ENCODE measurements around the gene RPAIN. TPM values are rescaled to one million over a fixed set of nuclear protein-coding genes. Genes with fewer than 3 reads are reported as not detected.

Gene RPAIN
- total and polyA plus RNA-seq, 2 of the 8 experiments (the other 6 are each of a cell fraction or from before 2014, with no cell fraction given): 54.5 to 57.7 TPM

DNA sequence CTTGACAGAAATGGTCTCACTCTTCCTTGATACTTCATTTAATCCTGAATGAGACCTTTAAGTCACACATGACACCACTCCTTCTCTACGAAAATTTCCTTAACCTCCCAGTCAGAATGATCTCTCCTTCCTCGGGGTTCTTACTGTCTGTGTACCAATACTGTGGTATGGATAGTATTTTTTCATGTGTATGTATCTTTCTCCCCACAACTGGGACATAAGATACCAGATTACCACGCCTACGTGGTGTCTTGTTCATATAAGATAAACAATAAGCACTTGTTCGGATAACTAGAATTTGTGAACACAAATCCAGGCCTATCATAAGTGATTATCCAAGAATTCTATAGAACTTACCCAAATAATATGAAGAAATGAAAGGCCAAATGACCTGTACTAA, 11.8 kb upstream of the RPAIN start:
- Histone ChIP-seq H2AFZ (ENCODE audit: low read length) (no peak overlapping the region), H3K4me1 (replicated peaks in 1 of 4; ENCODE audit: control insufficient read depth in 3 of 4, insufficient read depth in 4 of 4, low read length in 3 of 4) (no peaks in the 10 kb centered on the region), H4K20me1 (replicated peaks in 1 of 2; ENCODE audit: control insufficient read depth in 1 of 2, insufficient read depth in 2 of 2, low read length in 2 of 2) (peaks cover 2 to 8% of the 10 kb centered on the region in 2 experiments), H2AK5ac (ENCODE audit: low read depth, low read length) (no peak overlapping the region), H2BK5ac (ENCODE audit: low read depth, low read length) (no peak overlapping the region), H4K8ac (ENCODE audit: extremely low read depth, insufficient read depth, low read length) (no peak overlapping the region), H4K91ac (replicated peaks; ENCODE audit: insufficient read length, low read length) (no peak overlapping the region), H3K36me3 (ENCODE audit: control insufficient read depth in 2 of 4, insufficient read depth in 4 of 4, low read length in 3 of 4) (peaks cover 44 to 95% (median 80%) of the 10 kb centered on the region in 4 experiments), H2BK20ac (ENCODE audit: low read length) (no peak overlapping the region), H2BK12ac (ENCODE audit: low read depth, low read length) (no peak overlapping the region), H3K79me2 (ENCODE audit: control insufficient read depth in 1 of 2, insufficient read depth in 2 of 2, low read length in 2 of 2) (peaks cover 0 to 8% of the 10 kb centered on the region in 2 experiments; a peak in 2 of 4 replicates), H2BK120ac (replicated peaks; ENCODE audit: low read depth, low read length) (no peak overlapping the region), H3K56ac (replicated peaks; ENCODE audit: insufficient read length, low read depth, low read length) (no peak overlapping the region), H3K14ac (ENCODE audit: insufficient read length) (no peak overlapping the region), H2BK15ac (ENCODE audit: low read length) (no peak overlapping the region), H3K4me2 (ENCODE audit: insufficient read depth in 1 of 2, low read depth in 2 of 2, low read length in 2 of 2) (no peak overlapping the region), H3K27ac (ENCODE audit: low read depth, low read length) (no peak overlapping the region), H3K9me3 (ENCODE audit: insufficient read depth in 2 of 2, low read depth in 1 of 2, low read length in 1 of 2) (no peaks in the 10 kb centered on the region), H3K23me2 (ENCODE audit: low read depth, low read length) (no peaks in the 10 kb centered on the region), H3K18ac (ENCODE audit: extremely low read depth, low read length) (no peak overlapping the region), H4K5ac (ENCODE audit: insufficient read length, low read depth, low read length) (no peak overlapping the region), H3K9ac (replicated peaks in 1 of 4; ENCODE audit: extremely low read depth in 1 of 4, low read depth in 3 of 4, low read length in 3 of 4) (no peak overlapping the region), H3K4me3 (ENCODE audit: extremely low read depth in 1 of 4, insufficient read depth in 2 of 4, low read depth in 3 of 4, low read length in 4 of 4) (no peak overlapping the region), H3K4ac (replicated peaks; ENCODE audit: insufficient read length, low read depth, low read length) (no peak overlapping the region), H3K79me1 (ENCODE audit: low read depth, low read length) (no peaks in the 10 kb centered on the region; the same call in 1 of the 2 replicates), H3K23ac (ENCODE audit: insufficient read length) (no peak overlapping the region), H3K27me3 (replicated peaks in 1 of 4; ENCODE audit: control insufficient read depth in 3 of 4, extremely low read depth in 1 of 4, insufficient read depth in 3 of 4, low read length in 3 of 4) (no peaks in the 10 kb centered on the region)
- no peak for FAIRE-seq
- DNase-seq (ENCODE audit: low read depth in 1 of 2, low spot score in 2 of 2): no peak
- ChIA-PET CTCF (ENCODE audit: partially characterized antibody) (interaction anchor here (0.9 to 1.0 kb wide), 2 partner anchors 25 to 106 kb away, joined by 3 read pairs; no protein-coding TSS in a partner anchor), POLR2A (ENCODE audit: partially characterized antibody) (interaction anchor here (1.1 to 5.8 kb wide), 2 partner anchors 8 to 57 kb away, joined by 3 to 51 read pairs; partner anchors contain the start of genes NUP88 and RPAIN)
- WGBS, 2 experiments (ENCODE audit: extremely low coverage in 1 of 2, insufficient coverage in 1 of 2, insufficient read length in 1 of 2, insufficient replicate concordance in 2 of 2, low coverage in 1 of 2, low lambda C conversion rate in 2 of 2, missing lambda C conversion rate in 1 of 2): 93% methylated on average over 5 of the region's 5 CpGs; no CpG with 5 or more reads in 1 of the 2 experiments
- TF ChIP-seq GTF2F1 (IDR thresholded peaks at IDR 0.05; ENCODE audit: borderline replicate concordance, low read depth, low read length): no peak

All from H1 (cell line).